HG03045 (cell line): ENCODE data around the gene ZNF701.
"Not testable (repeated sequence)": the region's sequence is repeated elsewhere in the genome, so short reads cannot be mapped to it uniquely, and the experiment has no call there.

Source experiments
- ATAC-seq: cut with Tn5 transposase; IDR thresholded peaks from one replicate; pipeline ENCODE4 v1.9.1; 2021; ENCODE audit warnings: mild to moderate bottlenecking, moderate library complexity; ENCODE audit not compliant: unreplicated experiment

The ZNF701 gene

DNA sequence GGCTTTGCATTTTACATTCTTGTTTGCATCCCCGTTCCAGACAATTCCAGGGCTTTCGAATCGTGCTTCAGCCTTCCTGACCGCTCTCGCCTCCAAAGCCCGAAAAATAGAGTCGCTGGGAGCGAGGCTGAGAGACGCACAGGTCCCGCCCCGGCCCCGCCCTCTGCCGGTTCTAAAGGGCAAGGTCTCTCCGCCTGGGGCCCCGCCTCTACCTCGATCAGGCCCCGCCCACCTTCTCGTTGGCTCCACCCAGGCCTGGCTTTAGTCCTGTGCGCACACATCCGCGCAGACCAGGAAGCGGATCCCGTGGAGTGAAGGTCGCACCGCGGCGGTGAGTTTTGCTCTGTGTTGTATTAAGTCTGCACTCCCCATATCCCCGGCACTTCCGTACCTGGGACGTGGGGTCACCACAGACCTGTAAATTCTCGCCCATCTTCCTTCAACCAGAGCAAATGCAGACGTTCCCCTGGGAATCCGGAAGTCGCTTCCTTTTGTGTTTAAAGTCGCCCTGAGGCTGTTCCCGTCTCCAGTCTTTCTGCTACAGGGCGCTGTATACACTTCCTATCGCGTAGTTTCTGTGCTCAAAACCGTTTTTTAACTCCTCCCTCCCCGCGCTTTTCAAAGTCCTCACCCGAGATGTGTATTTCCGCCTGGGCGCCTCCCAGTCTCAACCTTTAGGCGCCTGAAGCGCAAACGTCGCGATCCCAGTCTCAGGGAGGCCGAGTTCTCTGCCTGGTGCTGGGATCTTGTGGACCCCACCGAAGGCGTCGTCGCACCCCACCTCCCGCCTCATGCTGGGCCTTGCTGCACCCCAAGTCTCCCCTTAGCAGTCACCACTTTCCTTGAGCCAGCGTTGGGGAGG lies at the start of gene ZNF701:
Gene ZNF701 (plus strand): TSS at position 288 of the 862 bp plus-strand sequence. CDS start 3,861 bp downstream, outside the sequence.
- peak; percentile 84 for ATAC-seq

DNA sequence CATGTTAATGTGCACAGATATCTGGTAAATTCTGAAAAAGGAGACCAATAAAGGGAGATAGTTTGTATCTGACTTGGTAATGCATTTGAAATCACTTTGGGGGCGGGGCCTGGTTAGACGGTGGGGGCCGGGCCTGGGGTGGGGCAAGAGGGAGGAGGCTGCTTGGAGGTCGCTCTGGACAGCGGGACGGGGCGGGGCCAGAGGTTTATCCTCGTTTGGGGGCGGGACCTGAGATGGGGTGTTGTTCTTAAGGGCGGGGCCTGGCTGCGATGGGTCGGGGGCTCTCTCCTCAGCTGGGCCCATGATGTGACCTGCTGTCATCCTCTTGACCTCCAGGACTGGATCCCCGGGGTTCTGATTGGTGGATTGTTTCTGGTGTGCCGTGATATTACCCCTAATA lies 47.5 kb upstream of the ZNF701 start:
- ATAC-seq: no peak

DNA sequence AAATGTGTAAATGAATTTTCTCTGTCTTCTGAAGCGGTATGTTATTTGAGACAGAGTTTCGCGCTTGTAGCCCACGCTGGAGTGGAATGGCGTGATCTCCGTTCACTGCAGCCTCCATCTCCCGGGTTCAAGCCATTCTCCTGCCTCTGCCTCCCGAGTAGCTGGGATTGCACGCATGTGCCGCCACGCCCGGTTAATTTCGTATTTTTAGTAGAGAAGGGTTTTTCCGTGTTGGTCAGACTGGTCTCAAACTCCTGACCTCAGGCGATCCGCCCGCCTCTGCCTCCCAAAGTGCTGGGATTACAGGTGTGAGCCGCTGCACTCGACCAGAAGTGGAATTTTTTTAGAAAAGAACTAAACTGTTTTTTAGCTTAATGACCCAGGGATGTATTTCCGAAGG lies 46.0 kb upstream of the ZNF701 start:
- no peak for ATAC-seq

DNA sequence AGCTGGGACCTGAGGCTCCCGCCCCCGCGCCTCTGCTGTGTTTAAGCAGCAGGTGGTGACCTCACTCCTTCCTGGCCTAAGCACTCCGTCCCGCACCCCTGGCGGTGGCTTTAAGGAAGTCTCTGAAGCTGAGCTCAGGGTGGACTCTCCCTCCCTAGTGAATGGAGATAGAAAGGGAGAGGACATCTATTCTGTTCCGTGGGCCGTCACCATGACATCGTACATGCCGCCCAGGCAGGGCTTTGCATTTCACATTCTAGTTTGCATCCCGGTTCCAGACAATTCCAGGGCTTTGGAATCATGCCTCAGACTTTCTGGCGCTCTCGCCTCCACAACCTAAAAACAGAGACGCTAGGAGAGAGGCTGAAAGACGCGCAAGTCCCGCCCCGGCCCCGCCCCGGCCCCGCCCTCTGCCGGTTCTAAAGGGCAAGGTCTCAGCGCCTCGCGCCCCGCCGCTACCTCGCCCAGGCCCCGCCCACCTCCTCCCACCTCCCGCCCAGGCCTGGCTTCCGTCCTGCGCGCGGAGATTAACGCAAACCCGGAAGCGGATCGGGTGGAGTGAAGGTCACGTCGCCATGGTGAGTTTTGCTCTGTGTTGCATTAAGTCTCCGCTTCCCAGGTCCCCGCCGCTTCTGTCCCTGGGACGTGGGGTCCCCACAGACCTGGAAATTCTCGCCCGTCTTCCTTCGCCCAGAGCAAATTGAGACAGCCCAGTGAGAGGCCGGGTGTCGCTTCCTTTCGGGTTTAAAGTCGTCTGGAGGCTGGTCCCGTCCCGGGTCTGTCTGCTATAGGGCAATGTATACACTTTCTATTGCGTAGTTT lies 42.7 kb upstream of the ZNF701 start, which contains the start of gene ZNF808:
Gene ZNF808 (plus strand): TSS at position 535 of the 822 bp plus-strand sequence. CDS start 15,617 bp downstream, outside the sequence.
- ATAC-seq: peak; percentile 87

DNA sequence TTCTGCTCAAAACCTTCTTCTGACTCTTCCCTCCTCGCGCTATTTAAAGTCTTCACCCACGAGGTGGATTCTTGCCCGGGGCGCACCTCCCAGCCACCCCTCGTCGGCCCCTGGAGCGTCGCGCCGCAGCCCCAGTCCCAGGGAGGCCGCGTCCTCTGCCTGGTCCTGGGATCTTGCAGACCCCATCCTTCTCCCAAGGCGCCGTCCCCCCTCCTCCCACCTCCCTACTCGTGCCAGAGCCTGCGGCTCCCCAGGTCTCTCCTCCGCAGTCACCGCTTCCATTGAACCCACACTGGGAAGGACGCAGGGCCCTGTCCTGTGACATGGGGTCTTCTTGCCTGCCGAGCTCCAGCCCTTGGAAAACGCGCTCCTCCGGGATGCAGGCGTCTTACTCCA lies 42.1 kb upstream of the ZNF701 start:
- peak; percentile 20 for ATAC-seq

- no peak for ATAC-seq
Observed at GRCh38 chr19:52532480-52532879, 37.6 kb upstream of the ZNF701 start.

- ATAC-seq: no peak
Observed at GRCh38 chr19:52533901-52534300, 36.2 kb upstream of the ZNF701 start.

DNA sequence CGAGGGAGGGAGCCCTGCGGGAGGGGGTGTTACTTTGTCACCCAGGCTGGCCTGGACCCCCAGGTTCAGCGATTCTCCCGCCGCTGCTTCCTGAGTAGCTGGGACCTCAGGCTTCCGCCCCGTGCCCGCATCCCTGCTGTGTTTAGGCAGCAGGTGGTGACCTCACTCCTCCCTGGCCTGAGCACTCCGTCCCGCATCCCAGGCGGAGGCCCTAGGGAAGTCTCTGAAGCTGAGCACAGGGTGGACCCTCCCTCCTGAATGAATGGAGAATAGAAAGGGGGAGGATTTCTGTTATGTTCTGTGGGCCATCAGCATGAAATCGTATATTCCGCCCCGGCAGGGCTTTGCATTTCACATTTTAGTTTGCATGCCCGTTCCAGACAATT lies 34.7 kb upstream of the ZNF701 start:
- peak; percentile 4 for ATAC-seq

DNA sequence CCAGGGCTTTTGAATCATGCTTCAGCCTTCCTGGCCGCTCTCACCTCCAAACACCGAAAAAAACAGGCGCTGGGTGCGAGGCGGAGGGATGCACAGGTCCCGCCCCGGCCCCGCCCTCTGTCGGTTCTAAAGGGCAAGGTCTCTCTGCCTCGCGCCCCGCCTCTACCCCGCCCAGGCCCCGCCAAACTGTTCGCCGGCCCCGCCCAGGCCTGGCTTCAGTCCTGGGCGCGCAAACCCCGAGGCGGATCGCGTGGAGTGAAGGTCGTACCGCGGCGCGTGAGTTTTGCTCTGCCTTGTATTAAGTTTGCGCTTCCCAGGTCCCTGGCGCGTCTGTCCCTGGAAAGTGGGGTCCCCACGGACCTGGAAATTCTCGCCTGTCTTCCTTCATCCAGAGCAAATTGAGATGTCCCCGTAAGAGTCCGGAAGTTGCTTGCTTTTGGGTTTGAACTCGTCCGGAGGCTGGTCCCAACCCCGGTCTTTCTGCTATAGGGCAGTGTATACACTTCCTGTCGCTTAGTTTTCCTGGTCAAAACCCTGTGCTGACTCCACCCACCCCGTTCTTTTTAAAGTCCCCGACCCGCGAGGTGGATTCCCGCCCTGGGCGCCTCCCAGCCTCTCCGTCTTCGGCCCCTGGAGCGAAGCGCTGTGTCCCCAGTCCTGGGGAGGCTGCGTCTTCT lies 34.2 kb upstream of the ZNF701 start:
- ATAC-seq: peak; percentile 78

- ATAC-seq: peak; percentile 24
Observed at GRCh38 chr19:52536448-52536800, 33.7 kb upstream of the ZNF701 start.

DNA sequence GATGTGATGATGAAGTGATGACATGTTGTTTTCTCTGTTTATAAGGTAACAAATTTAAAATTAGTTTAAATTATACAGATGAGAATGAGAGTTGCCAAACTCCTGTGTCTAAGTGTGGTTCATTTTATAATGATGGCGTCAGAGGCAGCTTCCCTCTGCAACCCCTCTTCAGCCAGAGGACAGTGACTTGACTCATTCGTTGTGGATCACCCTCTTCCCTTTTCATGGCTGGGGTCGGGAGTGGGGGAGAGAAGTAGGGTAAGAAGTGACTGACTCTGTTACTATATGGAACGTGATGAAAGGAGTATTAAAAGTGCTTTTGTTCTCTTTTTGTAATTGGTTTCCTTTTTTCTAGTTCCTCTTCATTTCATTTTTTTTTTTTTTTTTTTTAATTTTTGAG lies 31.3 kb upstream of the ZNF701 start:
- not testable (repeated sequence) for ATAC-seq

DNA sequence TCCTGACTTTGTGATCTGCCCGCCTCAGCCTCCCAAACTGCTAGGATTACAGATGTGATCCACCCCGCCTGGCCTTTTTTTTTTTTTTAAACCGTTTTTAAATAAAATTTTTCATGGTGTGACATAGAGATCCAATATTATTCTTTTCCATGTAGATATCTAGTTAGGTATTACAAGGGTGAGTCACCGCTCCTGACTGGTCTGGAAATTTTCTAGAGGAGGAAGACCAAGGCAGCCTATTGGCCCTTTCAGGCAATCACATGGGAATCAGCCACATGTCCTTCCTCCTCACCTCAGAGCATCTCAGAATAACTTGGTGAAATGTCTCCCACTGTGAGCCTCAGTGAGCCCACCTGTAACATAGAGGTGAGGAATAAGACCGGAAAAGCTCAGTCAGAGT lies 28.9 kb upstream of the ZNF701 start:
- ATAC-seq: not testable (repeated sequence)

GRCh38 chr19:52541608-52542007 lies 28.5 kb upstream of the ZNF701 start:
- no peak for ATAC-seq

DNA sequence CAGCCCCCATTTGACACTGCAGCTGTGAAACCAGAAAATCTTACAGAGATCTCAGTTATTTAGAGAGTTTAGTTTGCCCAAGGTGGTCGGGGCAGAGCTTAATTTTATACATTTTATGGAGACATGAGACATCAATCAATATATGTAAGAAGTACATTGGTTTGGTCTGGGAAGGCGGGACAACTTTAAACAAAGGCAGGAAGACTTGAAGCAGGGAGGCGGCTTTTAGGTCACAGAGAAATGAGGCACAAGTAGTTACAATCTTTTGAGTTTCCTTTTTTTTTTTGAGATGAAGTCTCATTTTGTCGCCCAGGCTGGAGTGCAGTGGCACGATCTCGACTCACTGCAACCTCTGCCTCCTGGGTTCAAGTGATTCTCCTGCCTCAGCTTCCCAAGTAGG lies 27.5 kb upstream of the ZNF701 start:
- ATAC-seq: not testable (repeated sequence)

DNA sequence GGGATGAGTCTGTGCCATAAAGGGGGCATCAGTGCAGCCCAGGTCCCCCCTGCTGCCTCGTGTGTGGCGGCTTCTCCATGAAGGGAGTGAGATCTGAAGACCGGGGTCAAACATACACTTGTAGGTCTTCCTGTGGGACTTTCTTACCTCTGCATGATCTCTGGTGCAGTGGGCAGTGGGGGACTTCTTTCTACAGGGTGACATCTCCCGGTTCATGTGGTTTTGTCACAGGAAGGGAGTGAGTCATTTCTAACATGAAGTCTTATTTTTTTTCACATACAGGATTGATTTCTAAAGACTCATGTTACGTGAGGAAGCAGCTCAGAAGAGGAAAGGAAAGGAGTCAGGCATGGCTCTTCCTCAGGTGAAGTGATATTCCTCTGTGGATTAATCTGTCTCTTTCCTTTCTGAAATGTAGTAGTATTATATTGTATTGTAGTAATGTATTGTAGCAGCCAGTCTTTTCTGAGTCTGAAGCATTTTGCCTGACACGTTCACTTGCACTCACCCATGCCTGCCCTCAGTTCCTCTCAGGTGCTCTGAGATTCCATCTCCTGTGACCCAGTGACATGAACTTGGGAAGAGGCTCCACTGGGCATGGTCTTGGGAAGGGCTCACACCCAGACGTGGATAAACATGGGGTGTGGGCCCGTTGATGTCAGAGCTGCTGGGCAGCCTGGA lies 27.0 kb upstream of the ZNF701 start:
- ATAC-seq: no peak

DNA sequence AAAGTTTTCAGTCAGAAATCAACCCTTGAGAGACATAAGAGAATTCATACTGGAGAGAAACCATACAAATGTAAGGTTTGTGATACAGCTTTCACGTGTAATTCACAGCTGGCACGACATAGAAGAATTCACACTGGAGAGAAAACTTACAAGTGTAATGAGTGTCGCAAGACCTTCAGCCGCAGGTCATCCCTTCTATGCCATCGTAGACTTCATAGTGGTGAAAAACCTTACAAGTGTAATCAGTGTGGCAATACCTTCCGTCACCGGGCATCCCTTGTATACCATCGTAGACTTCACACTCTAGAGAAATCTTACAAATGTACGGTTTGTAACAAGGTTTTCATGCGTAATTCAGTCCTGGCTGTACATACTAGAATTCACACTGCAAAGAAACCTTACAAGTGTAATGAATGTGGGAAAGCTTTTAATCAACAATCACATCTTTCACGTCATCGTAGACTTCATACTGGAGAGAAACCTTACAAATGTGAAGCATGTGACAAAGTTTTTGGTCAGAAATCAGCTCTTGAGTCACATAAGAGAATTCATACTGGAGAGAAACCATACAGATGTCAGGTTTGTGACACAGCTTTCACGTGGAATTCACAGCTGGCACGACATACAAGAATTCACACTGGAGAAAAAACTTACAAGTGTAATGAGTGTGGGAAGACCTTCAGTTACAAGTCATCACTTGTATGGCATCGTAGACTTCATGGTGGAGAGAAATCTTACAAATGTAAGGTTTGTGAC lies 15.7 kb upstream of the ZNF701 start:
- ATAC-seq: no peak

GRCh38 chr19:52557231-52557995 lies 12.7 kb upstream of the ZNF701 start:
- no peak for ATAC-seq

GRCh38 chr19:52558732-52559445 lies 11.2 kb upstream of the ZNF701 start:
- not testable (repeated sequence) for ATAC-seq

GRCh38 chr19:52561611-52562010 lies 8.5 kb upstream of the ZNF701 start:
- not testable (repeated sequence) for ATAC-seq
